Activated CD4-positive, alpha-beta T cell treated with anti-CD3 and anti-CD28 coated beads, Interleukin-2, amount 50 U/mL, for 1 hour (primary cell): ENCODE data around the gene CTBP1.

Source experiments
- DNase-seq: peaks from one replicate; pipeline ENCODE4 v3.0.0-alpha.2; 2020

CTBP1 gene

GRCh38 chr4:1279253-1279652 is 30.3 kb upstream of the CTBP1 start:
- no peak for DNase-seq

- DNase-seq = no peak
These were observed 29.0 kb upstream of the CTBP1 start for GRCh38 chr4:1277667-1278665.

GRCh38 chr4:1276984-1277383 is 28.1 kb upstream of the CTBP1 start:
- DNase-seq = no peak

DNA sequence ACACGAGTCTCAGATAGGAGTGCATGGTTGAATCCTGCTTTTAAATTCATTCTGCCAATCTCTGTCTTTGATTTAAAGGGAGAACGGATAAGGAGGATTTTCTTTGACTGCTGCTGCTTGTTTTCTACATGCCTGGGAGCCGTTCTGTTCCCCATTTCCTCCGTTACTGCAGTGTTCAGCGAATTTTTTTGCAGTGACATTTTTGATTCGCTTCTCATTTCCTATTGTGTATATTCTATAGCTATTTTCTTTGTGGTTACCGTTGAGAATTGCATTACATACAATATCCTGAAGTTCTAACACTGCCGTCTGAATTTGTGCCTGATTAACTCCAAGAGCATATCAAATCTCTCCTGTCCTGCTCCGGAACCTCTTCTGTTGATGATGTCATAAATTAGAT is 25.9 kb upstream of the CTBP1 start:
- DNase-seq = no peak

- no peak for DNase-seq
These were observed 22.8 kb upstream of the CTBP1 start for GRCh38 chr4:1271686-1272085.

DNA sequence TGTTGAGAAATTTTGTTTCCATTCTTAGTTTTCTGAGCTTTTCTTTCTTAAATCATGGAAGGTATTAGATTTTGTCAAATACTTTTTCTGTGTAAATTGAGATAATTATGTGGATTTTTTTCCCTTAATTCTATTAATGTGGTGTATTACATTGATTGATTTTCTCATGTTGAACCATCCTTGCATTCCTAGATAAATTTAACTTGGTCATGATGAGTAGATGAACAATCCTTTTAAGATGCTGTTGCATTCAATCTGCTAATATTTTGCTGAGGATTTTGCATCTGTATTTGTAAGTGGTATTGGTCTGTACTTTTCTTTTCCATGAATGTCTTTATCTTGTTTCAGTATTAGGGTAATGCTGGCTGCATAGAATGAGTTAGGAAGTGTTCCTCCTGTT is 20.3 kb upstream of the CTBP1 start:
- no peak for DNase-seq

- DNase-seq = no peak
These were observed 18.2 kb upstream of the CTBP1 start for GRCh38 chr4:1266881-1267763.

GRCh38 chr4:1265351-1265750 is 16.4 kb upstream of the CTBP1 start:
- DNase-seq = no peak

DNA sequence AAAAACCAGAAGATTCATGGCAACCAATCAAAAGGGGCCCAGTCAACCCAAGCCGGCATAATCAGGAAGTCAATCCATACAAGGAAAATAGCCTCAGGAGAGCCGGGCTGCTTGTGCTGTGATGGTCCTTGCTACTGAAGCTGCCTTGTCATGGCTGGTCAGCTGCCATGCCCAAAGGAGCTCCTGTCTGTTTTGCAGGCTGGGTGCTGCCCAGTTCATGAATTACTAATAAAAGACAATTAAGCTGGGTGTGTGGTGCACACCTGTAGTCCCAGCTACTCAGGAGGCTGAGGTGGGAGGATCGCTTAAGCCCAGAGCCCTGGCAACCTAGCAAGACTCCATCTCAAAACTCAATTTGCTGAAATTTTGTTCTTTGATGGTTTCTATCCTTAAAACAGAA is 16.0 kb upstream of the CTBP1 start:
- no peak for DNase-seq

GRCh38 chr4:1261107-1261928 is 12.4 kb upstream of the CTBP1 start:
- no peak for DNase-seq

- no peak for DNase-seq
These were observed 11.6 kb upstream of the CTBP1 start for GRCh38 chr4:1260418-1261106.

GRCh38 chr4:1259966-1260365 is 11.0 kb upstream of the CTBP1 start:
- no peak for DNase-seq

DNA sequence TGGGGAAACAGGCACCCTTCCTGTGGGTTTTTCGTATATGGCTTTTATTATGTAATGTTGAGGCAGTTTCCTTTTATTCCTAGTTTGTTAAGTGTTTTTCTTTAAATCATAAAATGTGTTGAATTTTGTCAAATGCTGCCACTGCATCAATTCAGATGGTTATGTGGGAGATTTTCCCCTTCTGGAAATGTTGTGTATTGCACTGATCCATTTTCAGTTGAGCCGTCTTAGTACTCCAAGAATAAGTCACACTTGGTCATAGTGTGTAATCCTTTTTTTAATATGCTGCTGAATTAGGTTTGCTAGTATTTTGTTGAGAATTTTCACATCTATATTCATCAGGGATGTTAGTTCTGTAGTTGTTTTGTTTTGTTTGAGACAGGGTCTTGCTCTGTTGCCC is 9.5 kb upstream of the CTBP1 start:
- no peak for DNase-seq

- no peak for DNase-seq
These were observed 6.8 kb upstream of the CTBP1 start for GRCh38 chr4:1255699-1256098.

- DNase-seq = no peak
These were observed 6.2 kb upstream of the CTBP1 start for GRCh38 chr4:1255151-1255550.

GRCh38 chr4:1253831-1254230 is 4.9 kb upstream of the CTBP1 start:
- DNase-seq = no peak

DNA sequence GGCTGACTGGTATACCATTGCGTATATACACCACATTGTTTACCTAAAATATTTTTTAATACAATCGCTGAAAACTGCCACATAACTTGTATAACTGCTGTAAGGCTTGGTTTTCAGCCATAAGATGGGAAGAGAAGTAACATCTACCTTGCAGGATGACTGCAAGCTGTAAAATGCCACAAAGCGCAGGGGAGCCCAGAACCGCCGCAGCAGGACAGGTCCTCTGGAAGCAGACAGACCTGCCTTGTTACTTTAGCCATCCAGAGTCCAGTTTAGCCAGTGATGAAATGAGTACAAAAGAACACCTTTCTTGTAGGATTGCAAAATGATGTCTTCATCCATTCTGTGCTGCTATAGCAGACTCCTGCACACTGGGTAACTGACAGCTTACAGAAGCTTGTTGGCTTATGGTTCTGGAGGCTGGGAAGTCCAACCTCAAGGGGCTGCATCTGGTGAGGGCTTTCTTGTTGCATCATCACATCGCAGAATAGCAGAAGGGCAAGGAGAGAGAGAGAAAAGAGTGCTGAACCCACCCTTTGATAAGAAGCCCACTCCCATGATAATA is 4.1 kb upstream of the CTBP1 start:
- no peak for DNase-seq

- DNase-seq = no peak
These were observed 2.8 kb upstream of the CTBP1 start for GRCh38 chr4:1251773-1252066.

- DNase-seq = no peak
These were observed 2.2 kb upstream of the CTBP1 start for GRCh38 chr4:1250921-1251772.

DNA sequence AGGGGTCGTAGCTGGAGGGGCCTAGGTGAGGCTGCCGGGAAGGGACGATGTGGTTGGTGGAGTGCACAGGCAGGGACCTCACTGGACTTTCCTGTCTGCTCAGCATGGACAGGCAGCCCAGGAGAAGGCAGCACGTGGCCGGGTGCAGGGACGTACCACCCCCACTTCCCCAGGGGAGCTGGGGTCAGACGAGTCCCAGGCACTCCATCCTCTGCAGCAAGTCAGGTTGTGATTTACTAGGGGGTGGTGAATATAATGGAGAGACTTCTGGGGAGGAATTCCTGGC is 1.5 kb upstream of the CTBP1 start:
- no peak for DNase-seq
